ENCODE measurements around the gene ENGASE.

The ENGASE gene

DNA sequence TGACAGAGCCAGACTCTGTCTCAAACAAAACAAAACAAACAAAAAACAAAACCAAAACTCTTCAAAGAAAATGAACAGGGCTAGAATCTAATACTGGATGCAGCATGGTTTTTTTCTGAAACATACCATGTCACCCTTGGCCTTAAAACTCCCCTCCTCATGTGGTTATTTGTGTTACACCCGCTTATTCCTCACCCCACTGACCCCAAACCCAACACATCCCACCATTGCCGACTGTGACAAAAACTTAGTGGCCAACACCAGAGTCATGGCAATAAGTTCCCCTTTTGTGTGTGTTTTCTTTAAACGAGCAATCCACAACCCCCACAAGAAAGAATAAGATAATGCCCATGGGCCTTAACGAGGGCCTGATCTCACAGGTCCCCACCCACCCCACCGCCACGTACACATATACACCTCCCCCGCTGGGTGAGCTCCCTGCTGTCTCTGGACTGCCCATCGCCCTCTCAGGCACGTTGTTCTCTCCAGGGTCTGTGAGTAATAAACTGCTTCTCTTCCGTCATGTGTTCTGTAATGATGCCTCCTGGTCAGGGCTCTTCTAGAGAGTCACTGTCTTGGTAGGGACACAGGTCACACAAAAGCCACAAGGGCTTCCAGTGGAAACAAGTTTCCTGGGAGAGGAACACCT lies 16.8 kb upstream of the ENGASE start:
- TF ChIP-seq EP300 (IDR thresholded peaks at IDR 0.05; ENCODE audit: borderline replicate concordance) (no peak), FOXM1 (IDR thresholded peaks at IDR 0.05; ENCODE audit: borderline replicate concordance, low read depth) (no peak), EGR1 (IDR thresholded peaks at IDR 0.05) (no peak), NFIC (IDR thresholded peaks at IDR 0.05) (no peak), CEBPB (IDR thresholded peaks at IDR 0.05) (no peak), TEAD4 (IDR thresholded peaks at IDR 0.05) (no peak), CREB1 (IDR thresholded peaks at IDR 0.05; ENCODE audit: low read depth) (no peak), ZBTB7A (IDR thresholded peaks at IDR 0.05; ENCODE audit: low read depth) (no peak), REST (IDR thresholded peaks at IDR 0.05; ENCODE audit: low read depth) (no peak), TCF12 (IDR thresholded peaks at IDR 0.05; ENCODE audit: low read depth) (no peak), YY1 (IDR thresholded peaks at IDR 0.05; ENCODE audit: low read depth) (no peak), TAF1 (IDR thresholded peaks at IDR 0.05; ENCODE audit: low read depth) (no peak), RAD21 (IDR thresholded peaks at IDR 0.05; ENCODE audit: low read depth) (no peak)
- TF ChIP-seq, protein P1, sequence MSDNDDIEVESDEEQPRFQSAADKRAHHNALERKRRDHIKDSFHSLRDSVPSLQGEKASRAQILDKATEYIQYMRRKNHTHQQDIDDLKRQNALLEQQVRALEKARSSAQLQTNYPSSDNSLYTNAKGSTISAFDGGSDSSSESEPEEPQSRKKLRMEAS (IDR thresholded peaks at IDR 0.05) = no peak
- TF ChIP-seq, protein P2, sequence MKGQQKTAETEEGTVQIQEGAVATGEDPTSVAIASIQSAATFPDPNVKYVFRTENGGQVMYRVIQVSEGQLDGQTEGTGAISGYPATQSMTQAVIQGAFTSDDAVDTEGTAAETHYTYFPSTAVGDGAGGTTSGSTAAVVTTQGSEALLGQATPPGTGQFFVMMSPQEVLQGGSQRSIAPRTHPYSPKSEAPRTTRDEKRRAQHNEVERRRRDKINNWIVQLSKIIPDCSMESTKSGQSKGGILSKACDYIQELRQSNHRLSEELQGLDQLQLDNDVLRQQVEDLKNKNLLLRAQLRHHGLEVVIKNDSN (IDR thresholded peaks at IDR 0.05) = no peak

DNA sequence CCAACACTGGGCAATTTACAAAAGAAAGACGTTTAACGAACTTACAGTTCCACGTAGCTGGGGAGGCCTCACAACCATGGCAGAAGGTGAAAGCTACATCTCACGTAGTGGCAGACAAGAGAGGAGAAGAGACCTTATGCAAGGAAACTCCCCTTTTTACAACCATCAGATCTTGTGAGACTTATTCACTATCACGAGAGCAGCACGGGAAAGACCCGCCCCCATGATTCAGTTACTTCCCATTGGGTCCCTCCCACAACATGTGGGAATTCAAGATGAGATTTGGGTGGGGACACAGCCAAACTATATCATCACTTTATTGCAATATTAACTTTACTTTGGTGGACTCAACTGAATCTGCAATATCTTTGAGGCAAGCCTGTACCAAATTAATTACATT lies 11.9 kb upstream of the ENGASE start:
- no peak for TF ChIP-seq YY1 (IDR thresholded peaks at IDR 0.05; ENCODE audit: low read depth)
- TF ChIP-seq CEBPB (IDR thresholded peaks at IDR 0.05) = no peak
- TF ChIP-seq REST (IDR thresholded peaks at IDR 0.05; ENCODE audit: low read depth) = no peak
- no peak for TF ChIP-seq TAF1 (IDR thresholded peaks at IDR 0.05; ENCODE audit: low read depth)
- TF ChIP-seq EGR1 (IDR thresholded peaks at IDR 0.05) = no peak

GRCh38 chr17:79064026-79064425 lies 10.6 kb upstream of the ENGASE start:
- TF ChIP-seq CEBPB (IDR thresholded peaks at IDR 0.05) (no peak), TEAD4 (IDR thresholded peaks at IDR 0.05) (no peak), NFIC (IDR thresholded peaks at IDR 0.05) (no peak), TCF12 (IDR thresholded peaks at IDR 0.05; ENCODE audit: low read depth) (no peak), REST (IDR thresholded peaks at IDR 0.05; ENCODE audit: low read depth) (no peak), EGR1 (IDR thresholded peaks at IDR 0.05) (no peak), RAD21 (IDR thresholded peaks at IDR 0.05; ENCODE audit: low read depth) (no peak), EP300 (IDR thresholded peaks at IDR 0.05; ENCODE audit: borderline replicate concordance) (no peak), YY1 (IDR thresholded peaks at IDR 0.05; ENCODE audit: low read depth) (no peak)
- TF ChIP-seq, protein P2 (IDR thresholded peaks at IDR 0.05) = no peak

- TF ChIP-seq YY1 (IDR thresholded peaks at IDR 0.05; ENCODE audit: low read depth) (no peak), EGR1 (IDR thresholded peaks at IDR 0.05) (no peak), CREB1 (IDR thresholded peaks at IDR 0.05; ENCODE audit: low read depth) (no peak), REST (IDR thresholded peaks at IDR 0.05; ENCODE audit: low read depth) (no peak), EP300 (IDR thresholded peaks at IDR 0.05; ENCODE audit: borderline replicate concordance) (no peak), TCF12 (IDR thresholded peaks at IDR 0.05; ENCODE audit: low read depth) (no peak), RAD21 (IDR thresholded peaks at IDR 0.05; ENCODE audit: low read depth) (peak; percentile 61), TEAD4 (IDR thresholded peaks at IDR 0.05) (no peak), TAF1 (IDR thresholded peaks at IDR 0.05; ENCODE audit: low read depth) (no peak)
- TF ChIP-seq, protein P2 (IDR thresholded peaks at IDR 0.05) = peak; percentile 56
- TF ChIP-seq, protein P1 (IDR thresholded peaks at IDR 0.05) = no peak
Measured at GRCh38 chr17:79065105-79065670, 9.4 kb upstream of the ENGASE start.
